Neural cell (in vitro differentiated cells): Measurements from ENCODE around the gene MEF2D.

Experiments used
- EZH2 ChIP-seq: fragments of 200-600, 300-800 bp; shearing (Covaris generic), sonication (generic); IDR thresholded peaks from 2 replicates; pipeline ENCODE4 v1.6.1; 2014; ENCODE audit warnings: antibody characterized with exemption, low read length, borderline replicate concordance, mild to moderate bottlenecking; ENCODE audit not compliant: insufficient read depth, poor library complexity, severe bottlenecking
- POLR2AphosphoS5 ChIP-seq: IDR thresholded peaks from 2 replicates; pipeline ENCODE4 v1.6.1; 2012
- SMC3 ChIP-seq: fragments of 450-650 bp; conservative IDR thresholded peaks from 2 replicates; pipeline ENCODE4 v1.6.1; 2014; ENCODE audit warnings: antibody characterized with exemption, mild to moderate bottlenecking, moderate library complexity; ENCODE audit not compliant: poor library complexity
- TAF1 ChIP-seq: IDR thresholded peaks from 2 replicates; pipeline ENCODE4 v1.6.1; 2012; ENCODE audit warnings: low read depth
- TF ChIP-seq, protein P1 (sequence below): IDR thresholded peaks from 2 replicates; pipeline ENCODE4 v1.6.1; 2012; ENCODE audit warnings: borderline replicate concordance
- TF ChIP-seq, protein P2 (sequence below): fragments of 450-650 bp; IDR thresholded peaks from 2 replicates; pipeline ENCODE4 v1.5.1; 2014; ENCODE audit warnings: antibody characterized with exemption, mild to moderate bottlenecking, moderate library complexity; ENCODE audit not compliant: poor library complexity, severe bottlenecking

DNA sequence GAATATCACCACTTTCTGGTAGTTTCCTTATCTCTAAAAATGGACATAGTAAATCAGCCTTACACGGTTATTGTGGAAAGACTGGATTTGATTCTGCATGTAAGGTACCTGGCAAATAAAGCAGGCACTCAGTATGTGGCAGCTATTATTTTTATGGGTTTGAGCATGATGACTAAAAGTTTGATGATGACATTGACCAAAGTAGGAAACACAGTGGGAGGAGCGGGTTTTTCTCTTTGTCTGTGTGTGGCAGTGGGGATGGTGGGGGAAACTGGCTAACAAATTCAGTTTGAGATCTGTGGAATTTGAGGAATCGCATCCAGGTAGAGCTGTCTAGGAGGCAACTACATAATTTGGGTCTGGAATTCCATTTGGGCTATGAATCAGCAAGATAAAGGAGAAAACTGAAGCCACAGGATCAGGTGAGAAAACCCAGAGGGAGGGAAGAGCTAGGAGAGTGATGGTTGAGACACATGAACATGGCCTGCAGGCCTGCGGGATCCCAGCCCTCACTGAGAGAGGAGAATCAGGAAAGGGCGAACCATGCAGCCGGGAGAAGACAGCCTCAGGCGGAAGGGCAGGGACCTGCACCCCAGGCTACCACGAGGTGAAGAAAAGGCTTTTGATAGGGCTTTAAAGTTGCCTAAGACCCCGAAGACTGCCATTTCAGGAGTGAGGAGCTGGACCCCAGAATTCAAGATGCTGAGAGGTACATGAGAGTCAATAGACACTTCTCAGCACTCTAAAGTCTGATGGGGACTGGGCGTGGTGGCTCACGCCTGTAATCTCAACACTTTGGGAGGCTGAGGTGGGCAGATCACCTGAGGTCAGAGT lies 52.2 kb downstream of the MEF2D start:
- TF ChIP-seq, protein P1, sequence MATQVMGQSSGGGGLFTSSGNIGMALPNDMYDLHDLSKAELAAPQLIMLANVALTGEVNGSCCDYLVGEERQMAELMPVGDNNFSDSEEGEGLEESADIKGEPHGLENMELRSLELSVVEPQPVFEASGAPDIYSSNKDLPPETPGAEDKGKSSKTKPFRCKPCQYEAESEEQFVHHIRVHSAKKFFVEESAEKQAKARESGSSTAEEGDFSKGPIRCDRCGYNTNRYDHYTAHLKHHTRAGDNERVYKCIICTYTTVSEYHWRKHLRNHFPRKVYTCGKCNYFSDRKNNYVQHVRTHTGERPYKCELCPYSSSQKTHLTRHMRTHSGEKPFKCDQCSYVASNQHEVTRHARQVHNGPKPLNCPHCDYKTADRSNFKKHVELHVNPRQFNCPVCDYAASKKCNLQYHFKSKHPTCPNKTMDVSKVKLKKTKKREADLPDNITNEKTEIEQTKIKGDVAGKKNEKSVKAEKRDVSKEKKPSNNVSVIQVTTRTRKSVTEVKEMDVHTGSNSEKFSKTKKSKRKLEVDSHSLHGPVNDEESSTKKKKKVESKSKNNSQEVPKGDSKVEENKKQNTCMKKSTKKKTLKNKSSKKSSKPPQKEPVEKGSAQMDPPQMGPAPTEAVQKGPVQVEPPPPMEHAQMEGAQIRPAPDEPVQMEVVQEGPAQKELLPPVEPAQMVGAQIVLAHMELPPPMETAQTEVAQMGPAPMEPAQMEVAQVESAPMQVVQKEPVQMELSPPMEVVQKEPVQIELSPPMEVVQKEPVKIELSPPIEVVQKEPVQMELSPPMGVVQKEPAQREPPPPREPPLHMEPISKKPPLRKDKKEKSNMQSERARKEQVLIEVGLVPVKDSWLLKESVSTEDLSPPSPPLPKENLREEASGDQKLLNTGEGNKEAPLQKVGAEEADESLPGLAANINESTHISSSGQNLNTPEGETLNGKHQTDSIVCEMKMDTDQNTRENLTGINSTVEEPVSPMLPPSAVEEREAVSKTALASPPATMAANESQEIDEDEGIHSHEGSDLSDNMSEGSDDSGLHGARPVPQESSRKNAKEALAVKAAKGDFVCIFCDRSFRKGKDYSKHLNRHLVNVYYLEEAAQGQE: no peak
- TF ChIP-seq SMC3: no peak
- TF ChIP-seq, protein P2, sequence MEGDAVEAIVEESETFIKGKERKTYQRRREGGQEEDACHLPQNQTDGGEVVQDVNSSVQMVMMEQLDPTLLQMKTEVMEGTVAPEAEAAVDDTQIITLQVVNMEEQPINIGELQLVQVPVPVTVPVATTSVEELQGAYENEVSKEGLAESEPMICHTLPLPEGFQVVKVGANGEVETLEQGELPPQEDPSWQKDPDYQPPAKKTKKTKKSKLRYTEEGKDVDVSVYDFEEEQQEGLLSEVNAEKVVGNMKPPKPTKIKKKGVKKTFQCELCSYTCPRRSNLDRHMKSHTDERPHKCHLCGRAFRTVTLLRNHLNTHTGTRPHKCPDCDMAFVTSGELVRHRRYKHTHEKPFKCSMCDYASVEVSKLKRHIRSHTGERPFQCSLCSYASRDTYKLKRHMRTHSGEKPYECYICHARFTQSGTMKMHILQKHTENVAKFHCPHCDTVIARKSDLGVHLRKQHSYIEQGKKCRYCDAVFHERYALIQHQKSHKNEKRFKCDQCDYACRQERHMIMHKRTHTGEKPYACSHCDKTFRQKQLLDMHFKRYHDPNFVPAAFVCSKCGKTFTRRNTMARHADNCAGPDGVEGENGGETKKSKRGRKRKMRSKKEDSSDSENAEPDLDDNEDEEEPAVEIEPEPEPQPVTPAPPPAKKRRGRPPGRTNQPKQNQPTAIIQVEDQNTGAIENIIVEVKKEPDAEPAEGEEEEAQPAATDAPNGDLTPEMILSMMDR: no peak
- TF ChIP-seq POLR2AphosphoS5: no peak
- no peak for TF ChIP-seq TAF1
- TF ChIP-seq EZH2: no peak
